ENCODE measurements around the gene SLC24A4. TPM values are rescaled to one million over a fixed set of nuclear protein-coding genes. Genes with fewer than 3 reads are reported as not detected.

The SLC24A4 gene
- polyA plus RNA-seq, 1 donor from 2014 or later, result 0.17 TPM

DNA sequence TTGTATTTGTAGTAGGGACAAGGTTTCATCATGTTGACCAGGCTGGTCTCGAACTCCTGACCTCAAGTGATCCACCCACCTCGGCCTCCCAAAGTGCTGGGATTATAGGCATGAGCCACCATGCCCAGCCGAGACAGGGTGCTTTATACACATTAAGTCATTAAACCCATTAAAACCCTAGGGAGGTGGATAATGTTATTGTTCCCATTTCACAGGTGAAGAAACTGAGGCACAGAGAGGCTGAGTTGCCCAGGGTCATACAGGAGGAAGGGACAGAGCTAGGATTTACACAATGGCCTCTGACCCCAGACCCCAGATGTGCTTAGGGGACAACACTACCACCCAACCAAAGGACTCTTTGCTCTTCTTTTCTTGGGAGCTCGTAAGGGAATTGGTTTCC is 139.6 kb downstream of the SLC24A4 start:
- Histone ChIP-seq H3K79me2 (replicated peaks; ENCODE audit: insufficient read depth, low read length) (no peaks in the 10 kb centered on the region), H3K36me3 (ENCODE audit: insufficient read depth, low read length) (no peaks in the 10 kb centered on the region), H3K9ac (ENCODE audit: low read length) (no peak overlapping the region)

DNA sequence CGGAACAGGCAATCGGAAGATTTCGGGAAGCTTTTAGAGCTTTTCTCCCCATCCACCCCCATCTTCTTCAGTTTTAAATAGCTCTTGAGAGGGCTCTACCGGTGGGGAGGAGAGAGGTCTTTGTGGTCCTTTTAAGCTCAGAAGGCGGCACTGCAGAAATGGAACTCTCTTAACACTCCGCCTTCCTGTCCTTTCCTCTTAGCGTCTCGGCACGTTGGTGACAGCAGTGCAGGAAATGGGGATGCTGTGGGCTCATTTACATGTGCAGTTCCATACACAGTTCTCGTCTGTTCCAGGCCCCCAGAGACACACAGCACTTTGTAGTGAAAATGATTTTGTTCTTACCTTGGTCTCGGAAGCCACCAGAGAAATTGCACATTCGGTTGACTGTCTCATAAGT is 140.2 kb downstream of the SLC24A4 start:
- no peaks in the 10 kb centered on the region for H3K79me2 ChIP-seq (replicated peaks; ENCODE audit: insufficient read depth, low read length)
- H3K4me2 ChIP-seq (ENCODE audit: low read length), result no peak overlapping the region
- no peaks in the 10 kb centered on the region for H3K9me3 ChIP-seq (ENCODE audit: low read length)
- H3K4me3 ChIP-seq (ENCODE audit: low read length), result no peak overlapping the region
- TF ChIP-seq RAD21 (conservative IDR thresholded peaks at IDR 0.05) (no peak), EP300 (conservative IDR thresholded peaks at IDR 0.05; ENCODE audit: poor library complexity, severe bottlenecking) (no peak), SMC3 (conservative IDR thresholded peaks at IDR 0.05; ENCODE audit: poor library complexity) (no peak), EZH2 (IDR thresholded peaks at IDR 0.05; ENCODE audit: borderline replicate concordance, insufficient read depth, low read length, poor library complexity, severe bottlenecking) (no peak), POLR2AphosphoS5 (IDR thresholded peaks at IDR 0.05) (no peak), TAF1 (IDR thresholded peaks at IDR 0.05; ENCODE audit: low read depth) (no peak), MXI1 (conservative IDR thresholded peaks at IDR 0.05; ENCODE audit: poor library complexity, severe bottlenecking) (no peak)
- TF ChIP-seq, protein P1, sequence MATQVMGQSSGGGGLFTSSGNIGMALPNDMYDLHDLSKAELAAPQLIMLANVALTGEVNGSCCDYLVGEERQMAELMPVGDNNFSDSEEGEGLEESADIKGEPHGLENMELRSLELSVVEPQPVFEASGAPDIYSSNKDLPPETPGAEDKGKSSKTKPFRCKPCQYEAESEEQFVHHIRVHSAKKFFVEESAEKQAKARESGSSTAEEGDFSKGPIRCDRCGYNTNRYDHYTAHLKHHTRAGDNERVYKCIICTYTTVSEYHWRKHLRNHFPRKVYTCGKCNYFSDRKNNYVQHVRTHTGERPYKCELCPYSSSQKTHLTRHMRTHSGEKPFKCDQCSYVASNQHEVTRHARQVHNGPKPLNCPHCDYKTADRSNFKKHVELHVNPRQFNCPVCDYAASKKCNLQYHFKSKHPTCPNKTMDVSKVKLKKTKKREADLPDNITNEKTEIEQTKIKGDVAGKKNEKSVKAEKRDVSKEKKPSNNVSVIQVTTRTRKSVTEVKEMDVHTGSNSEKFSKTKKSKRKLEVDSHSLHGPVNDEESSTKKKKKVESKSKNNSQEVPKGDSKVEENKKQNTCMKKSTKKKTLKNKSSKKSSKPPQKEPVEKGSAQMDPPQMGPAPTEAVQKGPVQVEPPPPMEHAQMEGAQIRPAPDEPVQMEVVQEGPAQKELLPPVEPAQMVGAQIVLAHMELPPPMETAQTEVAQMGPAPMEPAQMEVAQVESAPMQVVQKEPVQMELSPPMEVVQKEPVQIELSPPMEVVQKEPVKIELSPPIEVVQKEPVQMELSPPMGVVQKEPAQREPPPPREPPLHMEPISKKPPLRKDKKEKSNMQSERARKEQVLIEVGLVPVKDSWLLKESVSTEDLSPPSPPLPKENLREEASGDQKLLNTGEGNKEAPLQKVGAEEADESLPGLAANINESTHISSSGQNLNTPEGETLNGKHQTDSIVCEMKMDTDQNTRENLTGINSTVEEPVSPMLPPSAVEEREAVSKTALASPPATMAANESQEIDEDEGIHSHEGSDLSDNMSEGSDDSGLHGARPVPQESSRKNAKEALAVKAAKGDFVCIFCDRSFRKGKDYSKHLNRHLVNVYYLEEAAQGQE (IDR thresholded peaks at IDR 0.05; ENCODE audit: borderline replicate concordance), result no peak
- TF ChIP-seq, protein P2, sequence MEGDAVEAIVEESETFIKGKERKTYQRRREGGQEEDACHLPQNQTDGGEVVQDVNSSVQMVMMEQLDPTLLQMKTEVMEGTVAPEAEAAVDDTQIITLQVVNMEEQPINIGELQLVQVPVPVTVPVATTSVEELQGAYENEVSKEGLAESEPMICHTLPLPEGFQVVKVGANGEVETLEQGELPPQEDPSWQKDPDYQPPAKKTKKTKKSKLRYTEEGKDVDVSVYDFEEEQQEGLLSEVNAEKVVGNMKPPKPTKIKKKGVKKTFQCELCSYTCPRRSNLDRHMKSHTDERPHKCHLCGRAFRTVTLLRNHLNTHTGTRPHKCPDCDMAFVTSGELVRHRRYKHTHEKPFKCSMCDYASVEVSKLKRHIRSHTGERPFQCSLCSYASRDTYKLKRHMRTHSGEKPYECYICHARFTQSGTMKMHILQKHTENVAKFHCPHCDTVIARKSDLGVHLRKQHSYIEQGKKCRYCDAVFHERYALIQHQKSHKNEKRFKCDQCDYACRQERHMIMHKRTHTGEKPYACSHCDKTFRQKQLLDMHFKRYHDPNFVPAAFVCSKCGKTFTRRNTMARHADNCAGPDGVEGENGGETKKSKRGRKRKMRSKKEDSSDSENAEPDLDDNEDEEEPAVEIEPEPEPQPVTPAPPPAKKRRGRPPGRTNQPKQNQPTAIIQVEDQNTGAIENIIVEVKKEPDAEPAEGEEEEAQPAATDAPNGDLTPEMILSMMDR (IDR thresholded peaks at IDR 0.05; ENCODE audit: poor library complexity, severe bottlenecking), result no peak
- H4K20me1 ChIP-seq (ENCODE audit: insufficient read depth), result no peaks in the 10 kb centered on the region
- H3K36me3 ChIP-seq (ENCODE audit: insufficient read depth, low read length), result no peaks in the 10 kb centered on the region
- no peaks in the 10 kb centered on the region for H3F3A ChIP-seq (ENCODE audit: insufficient read depth, low read length, poor library complexity, severe bottlenecking)
- H3K27me3 ChIP-seq (ENCODE audit: insufficient read depth, low read depth, low read length), result no peaks in the 10 kb centered on the region
- H3K27ac ChIP-seq (ENCODE audit: low read length), result no peak overlapping the region
- no peak overlapping the region for H2AFZ ChIP-seq (ENCODE audit: low read depth, low read length)
- no peaks in the 10 kb centered on the region for H3K9me2 ChIP-seq (ENCODE audit: insufficient read depth, low read length)
- no peak overlapping the region for H3K9ac ChIP-seq (ENCODE audit: low read length)

More for the DNA sequence above, 139.6 kb downstream of the SLC24A4 start:
- Histone ChIP-seq H4K20me1 (ENCODE audit: insufficient read depth) (no peaks in the 10 kb centered on the region), H2AFZ (ENCODE audit: low read depth, low read length) (no peak overlapping the region), H3K27me3 (ENCODE audit: insufficient read depth, low read depth, low read length) (no peaks in the 10 kb centered on the region), H3K9me2 (ENCODE audit: insufficient read depth, low read length) (no peaks in the 10 kb centered on the region), H3K9me3 (ENCODE audit: low read length) (no peaks in the 10 kb centered on the region), H3K27ac (ENCODE audit: low read length) (no peak overlapping the region), H3K4me3 (ENCODE audit: low read length) (no peak overlapping the region), H3K4me2 (ENCODE audit: low read length) (no peak overlapping the region), H3F3A (ENCODE audit: insufficient read depth, low read length, poor library complexity, severe bottlenecking) (no peaks in the 10 kb centered on the region)
- TF ChIP-seq POLR2AphosphoS5 (IDR thresholded peaks at IDR 0.05), result no peak
- TF ChIP-seq SMC3 (conservative IDR thresholded peaks at IDR 0.05; ENCODE audit: poor library complexity), result no peak
- TF ChIP-seq EP300 (conservative IDR thresholded peaks at IDR 0.05; ENCODE audit: poor library complexity, severe bottlenecking), result no peak
- no peak for TF ChIP-seq TAF1 (IDR thresholded peaks at IDR 0.05; ENCODE audit: low read depth)
- TF ChIP-seq RAD21 (conservative IDR thresholded peaks at IDR 0.05), result no peak
- TF ChIP-seq, protein P1 (IDR thresholded peaks at IDR 0.05; ENCODE audit: borderline replicate concordance), result no peak
- TF ChIP-seq MXI1 (conservative IDR thresholded peaks at IDR 0.05; ENCODE audit: poor library complexity, severe bottlenecking), result no peak

Data from neural cell (in vitro differentiated cells).